WTC11 (cell line): ENCODE measurements around the gene SLC44A2.

Experiments used
- CDX4 ChIP-seq: fragments of 250-450 bp; sonication (Bioruptor Pico); IDR thresholded peaks from 2 replicates; pipeline ENCODE4 v1.9.0; 2021; ENCODE audit warnings: moderate library complexity, mild to moderate bottlenecking, inconsistent platforms, borderline replicate concordance
- CREB1 ChIP-seq: sonication (generic); formaldehyde crosslinking; IDR thresholded peaks from 2 replicates; pipeline ENCODE4 v1.8.0; 2023; ENCODE audit warnings: mild to moderate bottlenecking, missing genetic modification reagents
- CTCF ChIP-seq: fragments of 200-600 bp; IDR thresholded peaks from 2 replicates; pipeline ENCODE4 v1.8.0; 2022; ENCODE audit warnings: antibody characterized with exemption
- E2F5 ChIP-seq: sonication (generic); formaldehyde crosslinking; IDR thresholded peaks from 2 replicates; pipeline ENCODE4 v1.8.1; 2022; ENCODE audit warnings: mild to moderate bottlenecking, moderate library complexity, missing genetic modification reagents
- JUN ChIP-seq: sonication (generic); formaldehyde crosslinking; IDR thresholded peaks from 2 replicates; pipeline ENCODE4 v1.8.0; 2023; ENCODE audit warnings: mild to moderate bottlenecking, missing genetic modification reagents
- MLX ChIP-seq: sonication (generic); formaldehyde crosslinking; IDR thresholded peaks from 2 replicates; pipeline ENCODE4 v1.8.1; 2023; ENCODE audit warnings: mild to moderate bottlenecking, missing genetic modification reagents, moderate library complexity
- SP1 ChIP-seq: sonication (generic); formaldehyde crosslinking; conservative IDR thresholded peaks from 2 replicates; pipeline ENCODE4 v1.8.1; 2022; ENCODE audit warnings: missing genetic modification reagents
- TCF7 ChIP-seq: sonication (generic); formaldehyde crosslinking; IDR thresholded peaks from 2 replicates; pipeline ENCODE4 v1.8.0; 2022; ENCODE audit warnings: mild to moderate bottlenecking, low read depth, missing genetic modification reagents, moderate library complexity
- ZMAT4 ChIP-seq: fragments of 250-450 bp; sonication (Bioruptor Pico); IDR thresholded peaks from 2 replicates; pipeline ENCODE4 v1.9.0; 2021; ENCODE audit warnings: mild to moderate bottlenecking
- TF ChIP-seq, protein P1 (sequence below): sonication (generic); formaldehyde crosslinking; IDR thresholded peaks from 2 replicates; pipeline ENCODE4 v1.8.1; 2023; ENCODE audit warnings: mild to moderate bottlenecking, missing genetic modification reagents, borderline replicate concordance
- TF ChIP-seq, protein P2 (sequence below): sonication (generic); formaldehyde crosslinking; IDR thresholded peaks from 2 replicates; pipeline ENCODE4 v1.8.0; 2022; ENCODE audit warnings: mild to moderate bottlenecking, missing genetic modification reagents

DNA sequence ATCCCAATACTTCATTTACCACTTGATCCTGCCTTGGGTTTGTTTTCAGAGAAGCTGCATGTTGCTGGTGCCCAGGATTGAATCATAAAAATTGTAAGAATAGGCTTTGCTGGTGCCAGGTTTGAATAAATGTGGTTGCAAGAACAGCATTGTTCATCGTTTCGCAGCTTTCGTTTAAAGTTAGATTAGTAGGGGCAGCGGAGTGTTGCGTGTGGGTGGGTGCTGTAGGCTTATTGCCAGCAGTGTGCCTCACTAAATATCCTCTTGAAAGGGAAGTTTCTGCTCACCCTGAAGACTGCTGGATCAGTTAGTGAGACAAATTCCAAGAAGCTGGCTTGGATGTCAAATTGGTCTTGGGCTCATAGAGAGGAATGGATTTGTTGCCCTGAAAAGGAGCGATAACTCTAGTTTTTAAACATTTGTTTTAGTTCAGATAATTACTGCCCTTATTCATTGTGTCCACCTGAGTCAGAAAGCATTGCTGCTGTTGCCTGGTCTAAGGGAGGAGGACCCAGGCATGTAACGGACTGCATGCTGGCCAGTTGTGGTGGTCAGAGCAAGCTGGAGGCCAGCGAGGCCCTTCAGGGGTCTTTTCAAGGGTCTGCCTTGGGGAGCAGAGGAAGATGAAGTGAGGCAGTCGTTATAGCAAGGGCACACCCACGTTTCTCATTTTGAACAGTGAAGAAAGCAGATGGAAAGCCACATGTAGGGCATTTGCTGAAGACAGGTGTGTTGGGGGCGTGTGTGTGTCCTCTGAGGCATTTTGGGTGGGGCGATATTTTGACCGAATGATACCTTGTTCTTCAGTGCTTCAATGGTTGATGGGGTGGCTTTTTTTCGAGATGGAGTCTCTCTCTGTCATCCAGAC, 37.3 kb downstream of the SLC44A2 start:
- TF ChIP-seq, protein P1, sequence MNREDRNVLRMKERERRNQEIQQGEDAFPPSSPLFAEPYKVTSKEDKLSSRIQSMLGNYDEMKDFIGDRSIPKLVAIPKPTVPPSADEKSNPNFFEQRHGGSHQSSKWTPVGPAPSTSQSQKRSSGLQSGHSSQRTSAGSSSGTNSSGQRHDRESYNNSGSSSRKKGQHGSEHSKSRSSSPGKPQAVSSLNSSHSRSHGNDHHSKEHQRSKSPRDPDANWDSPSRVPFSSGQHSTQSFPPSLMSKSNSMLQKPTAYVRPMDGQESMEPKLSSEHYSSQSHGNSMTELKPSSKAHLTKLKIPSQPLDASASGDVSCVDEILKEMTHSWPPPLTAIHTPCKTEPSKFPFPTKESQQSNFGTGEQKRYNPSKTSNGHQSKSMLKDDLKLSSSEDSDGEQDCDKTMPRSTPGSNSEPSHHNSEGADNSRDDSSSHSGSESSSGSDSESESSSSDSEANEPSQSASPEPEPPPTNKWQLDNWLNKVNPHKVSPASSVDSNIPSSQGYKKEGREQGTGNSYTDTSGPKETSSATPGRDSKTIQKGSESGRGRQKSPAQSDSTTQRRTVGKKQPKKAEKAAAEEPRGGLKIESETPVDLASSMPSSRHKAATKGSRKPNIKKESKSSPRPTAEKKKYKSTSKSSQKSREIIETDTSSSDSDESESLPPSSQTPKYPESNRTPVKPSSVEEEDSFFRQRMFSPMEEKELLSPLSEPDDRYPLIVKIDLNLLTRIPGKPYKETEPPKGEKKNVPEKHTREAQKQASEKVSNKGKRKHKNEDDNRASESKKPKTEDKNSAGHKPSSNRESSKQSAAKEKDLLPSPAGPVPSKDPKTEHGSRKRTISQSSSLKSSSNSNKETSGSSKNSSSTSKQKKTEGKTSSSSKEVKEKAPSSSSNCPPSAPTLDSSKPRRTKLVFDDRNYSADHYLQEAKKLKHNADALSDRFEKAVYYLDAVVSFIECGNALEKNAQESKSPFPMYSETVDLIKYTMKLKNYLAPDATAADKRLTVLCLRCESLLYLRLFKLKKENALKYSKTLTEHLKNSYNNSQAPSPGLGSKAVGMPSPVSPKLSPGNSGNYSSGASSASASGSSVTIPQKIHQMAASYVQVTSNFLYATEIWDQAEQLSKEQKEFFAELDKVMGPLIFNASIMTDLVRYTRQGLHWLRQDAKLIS (CRISPR knock-in tag), result no peak
- TF ChIP-seq CTCF, result no peak
- no peak for TF ChIP-seq CDX4 (CRISPR knock-in tag)
- TF ChIP-seq MLX (CRISPR knock-in tag), result no peak
- TF ChIP-seq, protein P2, sequence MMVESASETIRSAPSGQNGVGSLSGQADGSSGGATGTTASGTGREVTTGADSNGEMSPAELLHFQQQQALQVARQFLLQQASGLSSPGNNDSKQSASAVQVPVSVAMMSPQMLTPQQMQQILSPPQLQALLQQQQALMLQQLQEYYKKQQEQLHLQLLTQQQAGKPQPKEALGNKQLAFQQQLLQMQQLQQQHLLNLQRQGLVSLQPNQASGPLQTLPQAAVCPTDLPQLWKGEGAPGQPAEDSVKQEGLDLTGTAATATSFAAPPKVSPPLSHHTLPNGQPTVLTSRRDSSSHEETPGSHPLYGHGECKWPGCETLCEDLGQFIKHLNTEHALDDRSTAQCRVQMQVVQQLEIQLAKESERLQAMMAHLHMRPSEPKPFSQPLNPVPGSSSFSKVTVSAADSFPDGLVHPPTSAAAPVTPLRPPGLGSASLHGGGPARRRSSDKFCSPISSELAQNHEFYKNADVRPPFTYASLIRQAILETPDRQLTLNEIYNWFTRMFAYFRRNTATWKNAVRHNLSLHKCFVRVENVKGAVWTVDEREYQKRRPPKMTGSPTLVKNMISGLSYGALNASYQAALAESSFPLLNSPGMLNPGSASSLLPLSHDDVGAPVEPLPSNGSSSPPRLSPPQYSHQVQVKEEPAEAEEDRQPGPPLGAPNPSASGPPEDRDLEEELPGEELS, result no peak
- TF ChIP-seq SP1, result no peak
- TF ChIP-seq CREB1 (CRISPR knock-in tag), result no peak
- TF ChIP-seq TCF7, result no peak
- no peak for TF ChIP-seq E2F5
- TF ChIP-seq JUN (CRISPR knock-in tag), result no peak
- TF ChIP-seq ZMAT4 (CRISPR knock-in tag), result no peak
